K562 (cell line): ENCODE measurements around the gene CHPF2. TPM values are rescaled to one million over a fixed set of nuclear protein-coding genes. Genes with fewer than 3 reads are reported as not detected.

Experiments
- CBFB ChIP-seq: sonication (generic); formaldehyde crosslinking; IDR thresholded peaks from 2 replicates; pipeline ENCODE4 v1.4.0; 2020; ENCODE audit warnings: mild to moderate bottlenecking, missing genetic modification reagents
- CTCFL ChIP-seq: IDR thresholded peaks from 2 replicates; pipeline ENCODE4 v1.6.1; 2011; ENCODE audit warnings: borderline replicate concordance, low read depth, mild to moderate bottlenecking, moderate library complexity, low read length; ENCODE audit not compliant: insufficient read depth, poor library complexity, severe bottlenecking
- E2F4 ChIP-seq: sonication (generic); formaldehyde crosslinking; IDR thresholded peaks from 2 replicates; pipeline ENCODE4 v1.8.0; 2022; ENCODE audit warnings: mild to moderate bottlenecking, low read depth, missing genetic modification reagents
- E2F5 ChIP-seq: sonication (generic); formaldehyde crosslinking; IDR thresholded peaks from 2 replicates; pipeline ENCODE4 v1.8.0; 2022; ENCODE audit warnings: mild to moderate bottlenecking, missing genetic modification reagents
- HEY1 ChIP-seq: fragments of 250-450 bp; sonication (Bioruptor Pico); IDR thresholded peaks from 2 replicates; pipeline ENCODE4 v1.5.0; 2020; ENCODE audit warnings: mild to moderate bottlenecking, moderate library complexity, borderline replicate concordance
- HSF4 ChIP-seq: fragments of 250-450 bp; sonication (Bioruptor Pico); IDR thresholded peaks from 2 replicates; pipeline ENCODE4 v2.1.2; 2022; ENCODE audit warnings: mild to moderate bottlenecking, moderate library complexity, borderline replicate concordance
- JUNB ChIP-seq: fragments of 450-650 bp; formaldehyde crosslinking; conservative IDR thresholded peaks from 2 replicates; pipeline ENCODE4 v1.4.0; 2020; ENCODE audit warnings: mild to moderate bottlenecking
- MBD1 ChIP-seq: fragments of 250-450 bp; sonication (Bioruptor Pico); IDR thresholded peaks from 2 replicates; pipeline ENCODE4 v1.8.0; 2022; ENCODE audit warnings: inconsistent platforms
- MXI1 ChIP-seq: IDR thresholded peaks from 2 replicates; pipeline ENCODE4 v1.6.1; 2011; ENCODE audit warnings: low read depth, mild to moderate bottlenecking, improper control_type of control experiment, low read length
- NCOR1 ChIP-seq: fragments of 450-650 bp; IDR thresholded peaks from 2 replicates; pipeline ENCODE4 v1.6.1; 2016; ENCODE audit warnings: mild to moderate bottlenecking, moderate library complexity
- NFATC3 ChIP-seq: fragments of 450-650 bp; IDR thresholded peaks from 2 replicates; pipeline ENCODE4 v1.6.1; 2017; ENCODE audit warnings: mild to moderate bottlenecking
- PML ChIP-seq: IDR thresholded peaks from 2 replicates; pipeline ENCODE4 v1.6.1; 2012; ENCODE audit warnings: low read length, inconsistent platforms
- PTBP1 ChIP-seq: fragments of 200-400 bp; formaldehyde crosslinking; IDR thresholded peaks from 2 replicates; pipeline ENCODE4 v1.6.1; 2017; ENCODE audit warnings: low read depth, low read length
- RBBP5 ChIP-seq: fragments of 200-600 bp; sonication (generic); IDR thresholded peaks from 2 replicates; pipeline ENCODE4 v1.6.1; 2012; ENCODE audit warnings: borderline replicate concordance, mild to moderate bottlenecking, low read length, control low read depth, inconsistent platforms; ENCODE audit not compliant: insufficient read depth, poor library complexity, severe bottlenecking
- SAFB2 ChIP-seq: fragments of 200-400 bp; formaldehyde crosslinking; IDR thresholded peaks from 2 replicates; pipeline ENCODE4 v1.6.1; 2018; ENCODE audit warnings: borderline replicate concordance, low read length, low read depth, moderate library complexity; ENCODE audit not compliant: severe bottlenecking
- SRSF9 ChIP-seq: fragments of 200-400 bp; formaldehyde crosslinking; IDR thresholded peaks from 2 replicates; pipeline ENCODE4 v1.6.1; 2017; ENCODE audit warnings: low read depth, low read length, borderline replicate concordance
- TBL1XR1 ChIP-seq, 2 experiments: IDR thresholded peaks; 2 replicates each; pipeline ENCODE4 v1.6.1; 2012; ENCODE audit warnings: improper control_type of control experiment in 2 of 2, low read length in 2 of 2, mild to moderate bottlenecking in 1 of 2
- ZC3H11A ChIP-seq: IDR thresholded peaks from 2 replicates; pipeline ENCODE4 v1.6.1; 2012; ENCODE audit warnings: low read depth, low read length, improper control_type of control experiment
- ZNF146 ChIP-seq: IDR thresholded peaks from one replicate; pipeline ENCODE4 v1.6.1; 2018; ENCODE audit warnings: missing compliant biosample characterization; ENCODE audit not compliant: unreplicated experiment
- ZNF217 ChIP-seq: sonication (generic); formaldehyde crosslinking; IDR thresholded peaks from 2 replicates; pipeline ENCODE4 v1.8.0; 2022; ENCODE audit warnings: mild to moderate bottlenecking, missing genetic modification reagents
- polyA plus RNA-seq, 8 experiments: library from polyadenylated mRNA; depleted of rRNA in 4 of 8; stranded (reverse) in 5 of 8; unstranded in 3 of 8; fragments of >200 nt; fragmentation: Nextera tagmentation in 2 of 8; fragmentation: Illumina TruSeq in 1 of 8; extraction: Ambion mirVana in 2 of 8; extraction: Trizol in 1 of 8; gene quantifications; 2 replicates each; pipeline versions ENCODE4 v1.2.1 to v1.2.3, GENCODE V29; 2011 to 2014; ENCODE audit warnings: inconsistent platforms in 1 of 8, missing spikeins in 1 of 8
- total RNA-seq, 7 experiments: library from RNA; depleted of rRNA in 6 of 7; stranded (reverse); fragments of >200 nt in 6 of 7; fragmentation: Illumina TruSeq in 2 of 7; extraction: Trizol in 2 of 7; gene quantifications; 2 replicates each; pipeline versions ENCODE4 v1.2.1 to v1.2.3, GENCODE V29; 2011 to 2021; ENCODE audit warnings: low replicate concordance in 1 of 7

Gene CHPF2
- total and polyA plus RNA-seq, 9 of the 15 experiments (the other 6 are each of a cell fraction or from before 2014, with no cell fraction given), result 0.08 to 32.8 (median 10.5) TPM

GRCh38 chr7:151206914-151207313 is 25.4 kb upstream of the CHPF2 start (continued):
- TF ChIP-seq JUNB (CRISPR knock-in tag) (no peak), RBBP5 (no peak), E2F5 (CRISPR knock-in tag) (peak; percentile 61; the same call in 1 of the 2 replicates), ZNF217 (CRISPR knock-in tag) (no peak), CBFB (CRISPR knock-in tag) (peak; percentile 76; the same call in 1 of the 2 replicates), HSF4 (CRISPR knock-in tag) (no peak), E2F4 (no peak), CTCFL (no peak), MBD1 (CRISPR knock-in tag) (no peak), SAFB2 (no peak), NFATC3 (no peak), PML (peak; percentile 84), SRSF9 (no peak), ZNF146 (CRISPR knock-in tag) (no peak), ZC3H11A (no peak), TBL1XR1 (IDR thresholded peaks at IDR 0.05; ENCODE audit: low read length in 2 of 2) (0 out of 4 replicates have a peak, but pooled peaks of 1 of the 2 experiments have one; percentile 65), PTBP1 (no peak), HEY1 (CRISPR knock-in tag) (no peak), NCOR1 (no peak; the same call in 1 of the 2 replicates), MXI1 (no peak)
